Ramos (cell line): Measurements from ENCODE around the gene ZBTB42.

Experiments
- in situ Hi-C: fragments of 300-500 bp; cut with MboI; formaldehyde crosslinking; loops from one replicate; pipeline ENCODE4 v1.14.3; 2022; ENCODE audit warnings: low sequenced_read_pairs; ENCODE audit not compliant: unreplicated experiment

Gene ZBTB42

GRCh38 chr14:104780513-104781030 lies 20.3 kb upstream of the ZBTB42 start:
- in situ Hi-C loops, result no loop called here

DNA sequence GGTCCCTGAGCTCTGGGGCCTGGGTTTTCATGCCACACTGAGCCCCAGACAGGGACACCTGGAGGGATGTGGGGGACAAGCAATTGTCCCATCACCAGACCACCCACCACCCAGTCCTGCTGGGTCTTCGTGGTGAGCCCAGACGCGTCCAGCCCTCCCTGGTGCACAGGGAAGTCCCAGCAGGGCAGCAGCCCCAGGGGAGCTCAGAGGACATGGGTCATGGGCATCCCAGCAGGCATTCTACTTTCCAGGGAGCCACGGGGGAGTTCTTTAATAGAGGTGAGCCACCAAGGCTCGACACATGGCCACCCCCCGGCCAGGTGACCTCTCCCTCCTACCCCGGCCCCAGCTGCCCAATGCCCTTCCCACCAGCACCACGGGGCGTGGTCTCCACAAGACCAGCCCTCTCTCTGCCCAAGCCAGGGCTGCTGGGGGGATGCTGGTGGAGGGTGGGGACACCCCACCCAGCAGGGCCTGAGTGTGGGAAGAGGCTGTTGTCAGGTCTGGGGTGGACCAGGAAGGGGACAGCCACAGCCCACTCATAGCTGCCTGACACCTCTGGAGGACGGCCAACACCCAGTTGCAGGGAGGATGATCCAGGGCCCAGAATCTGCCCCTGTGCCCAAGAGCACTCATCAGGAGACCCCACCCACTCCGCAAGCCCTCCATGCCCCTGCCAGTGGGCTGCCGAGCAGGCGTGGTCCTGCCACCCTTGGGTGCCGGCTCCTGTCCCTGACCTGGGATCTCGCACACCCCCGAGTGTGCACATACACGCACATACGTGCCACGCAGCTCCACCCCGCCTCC lies 19.4 kb upstream of the ZBTB42 start:
- in situ Hi-C loops, result no loop called here

DNA sequence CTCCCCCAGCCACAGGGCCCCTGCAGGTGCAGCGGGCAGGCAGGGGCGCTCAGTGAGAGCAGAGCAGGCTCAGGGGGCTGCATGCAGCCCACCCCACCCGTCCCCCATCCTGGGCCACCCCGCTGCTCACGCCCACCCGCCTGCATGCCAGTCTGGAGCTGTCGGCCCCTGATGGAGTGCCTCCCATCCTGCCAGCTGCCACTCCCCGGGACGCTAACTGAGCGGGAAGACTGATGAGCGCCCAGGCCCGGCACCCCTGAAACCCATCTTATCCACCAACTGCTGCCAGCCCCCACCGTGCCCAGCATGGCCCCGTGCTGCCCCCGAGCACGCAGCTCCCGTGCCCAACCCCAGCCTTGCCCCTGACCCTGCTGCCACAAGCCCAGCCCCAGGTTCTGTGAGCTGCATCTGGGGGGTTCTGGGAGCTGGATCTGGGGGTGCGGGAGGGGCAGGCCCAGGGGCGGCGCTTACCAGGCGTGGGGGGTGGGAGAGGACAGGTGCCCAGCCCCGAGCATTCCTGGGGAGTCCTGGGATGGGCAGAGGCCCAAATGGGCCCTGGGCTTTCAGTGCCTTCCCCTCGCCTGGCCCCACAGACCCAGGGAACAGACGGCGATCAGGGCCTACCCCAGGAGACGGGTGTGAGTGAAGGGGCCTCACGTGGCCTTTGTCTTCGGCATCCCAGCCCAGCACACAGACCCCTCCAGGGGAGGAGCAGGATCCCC lies 18.7 kb upstream of the ZBTB42 start:
- in situ Hi-C loops, result no loop called here

GRCh38 chr14:104782808-104783139 lies 18.1 kb upstream of the ZBTB42 start:
- in situ Hi-C loops, result no loop called here

GRCh38 chr14:104783484-104784217 lies 17.2 kb upstream of the ZBTB42 start:
- in situ Hi-C loops, result no loop called here

DNA sequence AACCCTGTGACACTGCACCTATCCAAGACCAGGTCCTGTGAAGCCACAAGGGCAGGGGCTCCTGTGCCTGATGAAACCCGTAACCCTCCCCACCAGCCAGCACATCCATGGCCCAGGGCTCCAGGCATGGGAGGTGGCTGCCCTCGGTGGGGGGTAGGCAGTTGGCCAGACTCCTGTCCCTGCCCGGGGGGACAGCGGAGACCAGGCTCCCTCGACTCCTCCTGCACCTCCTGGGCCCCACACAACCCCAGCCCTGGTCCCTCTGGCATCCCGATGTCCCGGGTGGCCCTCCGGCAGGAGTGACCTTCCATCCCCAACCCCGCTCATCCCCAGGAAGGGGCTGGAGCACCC lies 16.7 kb upstream of the ZBTB42 start:
- in situ Hi-C loops, result no loop called here

DNA sequence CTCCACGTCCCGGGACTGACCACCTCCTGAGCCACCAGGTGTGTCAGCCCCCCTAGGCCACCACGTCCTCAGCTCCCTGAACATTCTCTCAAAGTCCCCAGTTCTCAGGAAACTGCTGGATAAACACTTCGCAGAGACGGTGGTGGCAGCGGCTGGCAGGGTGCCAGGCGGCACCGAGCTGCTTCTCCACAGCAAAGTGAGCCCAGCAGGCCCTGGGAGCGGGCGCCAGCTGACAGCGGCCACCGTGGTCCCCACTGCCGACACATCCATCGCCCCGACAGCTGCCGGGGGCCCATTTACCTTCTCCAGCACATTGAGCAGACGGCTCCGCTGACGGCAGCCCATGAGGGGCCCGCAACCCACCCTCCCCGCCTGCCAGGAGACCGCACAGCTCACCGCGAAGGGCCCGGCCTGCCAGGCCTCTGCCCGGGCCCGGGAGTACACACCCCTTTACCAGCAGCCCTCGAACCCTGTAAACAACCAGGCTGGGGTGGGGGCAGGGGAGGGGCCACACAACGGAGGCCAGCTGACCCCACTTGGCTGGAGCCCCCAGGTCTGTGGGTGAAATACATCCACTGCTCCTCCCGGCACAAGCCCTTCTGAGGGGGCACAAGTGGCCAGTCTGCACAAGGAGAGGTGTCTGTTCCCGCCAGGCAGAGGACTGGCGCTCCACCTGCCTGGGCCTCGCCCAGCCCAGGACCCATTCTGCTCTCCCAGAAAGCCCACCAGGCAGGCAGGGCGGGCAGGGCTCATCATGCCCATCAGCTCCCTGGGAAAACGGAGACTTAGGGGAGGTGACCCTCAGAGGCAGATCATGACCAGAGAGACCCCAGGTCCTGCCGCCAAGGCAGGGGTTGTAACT lies 15.8 kb upstream of the ZBTB42 start:
- in situ Hi-C loops, result no loop called here

- in situ Hi-C loops, result no loop called here
Observed at GRCh38 chr14:104785708-104786080, 15.2 kb upstream of the ZBTB42 start.

- in situ Hi-C loops, result no loop called here
Observed at GRCh38 chr14:104786091-104786586, 14.8 kb upstream of the ZBTB42 start.

DNA sequence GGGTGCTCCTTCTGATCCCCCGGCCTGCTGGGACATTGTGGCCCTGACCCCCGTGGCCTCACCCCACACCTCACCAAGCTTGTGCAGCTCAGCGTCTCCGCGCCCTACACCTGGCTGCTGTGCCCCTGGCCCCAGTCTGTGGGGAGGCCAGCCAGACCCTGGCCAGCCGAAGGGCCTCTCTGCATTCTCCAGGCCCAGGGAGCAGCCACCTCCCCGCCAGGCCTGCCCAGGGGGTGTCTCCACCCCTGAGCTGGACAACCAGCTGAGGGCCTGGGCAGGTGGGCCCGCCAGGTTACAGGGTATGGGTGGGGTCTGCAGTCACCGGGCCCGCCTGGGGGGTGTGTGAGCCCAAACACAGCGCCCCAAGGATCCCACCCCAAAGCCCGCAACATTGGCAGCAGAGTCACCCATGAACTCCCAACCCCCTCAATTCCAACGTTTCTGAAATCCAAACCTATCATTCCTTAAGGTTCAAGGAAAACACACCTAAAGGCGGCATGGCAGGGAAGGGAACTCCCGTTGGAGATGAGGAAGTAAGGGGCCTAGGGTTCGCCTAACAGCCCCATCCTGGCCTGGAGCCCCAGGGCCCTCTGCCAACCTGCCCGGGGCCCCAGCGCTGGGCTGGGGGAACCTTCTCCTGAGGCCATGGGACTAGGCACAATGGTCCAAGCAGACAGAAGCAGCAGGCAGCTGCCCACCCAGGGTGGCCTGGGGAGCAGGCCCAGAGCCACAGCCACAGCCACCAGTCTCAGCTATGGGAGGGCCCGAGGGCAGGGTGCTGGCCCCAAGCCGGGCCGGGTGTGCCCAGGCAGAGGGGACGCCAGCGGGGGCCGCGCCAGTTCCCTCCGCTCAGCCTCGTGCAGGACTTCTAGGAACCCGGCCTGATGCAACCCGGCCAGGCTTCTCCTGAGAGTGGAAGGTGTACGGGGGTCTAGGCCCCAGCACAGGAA lies 13.9 kb upstream of the ZBTB42 start:
- in situ Hi-C loops, result no loop called here

- in situ Hi-C loops, result no loop called here
Observed at GRCh38 chr14:104787736-104788135, 13.2 kb upstream of the ZBTB42 start.

- in situ Hi-C loops, result no loop called here
Observed at GRCh38 chr14:104788161-104788818, 12.6 kb upstream of the ZBTB42 start.

GRCh38 chr14:104788873-104789663 lies 11.8 kb upstream of the ZBTB42 start:
- in situ Hi-C loops, result no loop called here

- in situ Hi-C loops, result no loop called here
Observed at GRCh38 chr14:104789752-104790743, 10.9 kb upstream of the ZBTB42 start.

DNA sequence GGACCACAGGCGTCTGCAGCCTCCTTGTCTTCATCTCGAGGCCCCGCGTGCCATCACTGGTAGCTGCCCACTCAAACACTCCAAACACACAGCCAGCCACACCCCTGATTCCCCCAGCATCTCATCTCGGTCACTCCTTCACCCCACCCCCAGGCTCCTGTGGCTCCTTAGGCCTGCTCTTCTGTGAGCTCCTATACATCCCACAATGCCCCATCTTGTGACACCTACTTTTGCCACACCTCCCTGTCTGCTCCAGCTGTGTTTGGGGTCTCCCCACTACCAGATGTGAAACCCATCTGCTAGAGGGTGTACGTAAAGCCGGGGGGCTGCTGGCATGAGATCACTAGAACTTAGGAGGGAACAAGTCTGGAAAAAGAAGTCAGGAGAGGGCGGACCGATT lies 9.5 kb upstream of the ZBTB42 start:
- in situ Hi-C loops, result no loop called here

GRCh38 chr14:104792101-104792884 lies 8.6 kb upstream of the ZBTB42 start:
- in situ Hi-C loops, result no loop called here
